HCT116 (cell line): Measurements from ENCODE around the gene TMCO5A. TPM values are rescaled to one million over a fixed set of nuclear protein-coding genes. Genes with fewer than 3 reads are reported as not detected.

Experiments
- total RNA-seq: library from RNA; stranded (reverse); gene quantifications from one replicate; pipeline ENCODE4 v1.2.1, GENCODE V29; 2021; ENCODE audit not compliant: unreplicated experiment
- TF ChIP-seq, protein P1 (sequence below): IDR thresholded peaks from 2 replicates; pipeline ENCODE4 v1.6.1; 2012

The TMCO5A gene
- total RNA-seq, 1 experiment from 2014 or later = not detected

DNA sequence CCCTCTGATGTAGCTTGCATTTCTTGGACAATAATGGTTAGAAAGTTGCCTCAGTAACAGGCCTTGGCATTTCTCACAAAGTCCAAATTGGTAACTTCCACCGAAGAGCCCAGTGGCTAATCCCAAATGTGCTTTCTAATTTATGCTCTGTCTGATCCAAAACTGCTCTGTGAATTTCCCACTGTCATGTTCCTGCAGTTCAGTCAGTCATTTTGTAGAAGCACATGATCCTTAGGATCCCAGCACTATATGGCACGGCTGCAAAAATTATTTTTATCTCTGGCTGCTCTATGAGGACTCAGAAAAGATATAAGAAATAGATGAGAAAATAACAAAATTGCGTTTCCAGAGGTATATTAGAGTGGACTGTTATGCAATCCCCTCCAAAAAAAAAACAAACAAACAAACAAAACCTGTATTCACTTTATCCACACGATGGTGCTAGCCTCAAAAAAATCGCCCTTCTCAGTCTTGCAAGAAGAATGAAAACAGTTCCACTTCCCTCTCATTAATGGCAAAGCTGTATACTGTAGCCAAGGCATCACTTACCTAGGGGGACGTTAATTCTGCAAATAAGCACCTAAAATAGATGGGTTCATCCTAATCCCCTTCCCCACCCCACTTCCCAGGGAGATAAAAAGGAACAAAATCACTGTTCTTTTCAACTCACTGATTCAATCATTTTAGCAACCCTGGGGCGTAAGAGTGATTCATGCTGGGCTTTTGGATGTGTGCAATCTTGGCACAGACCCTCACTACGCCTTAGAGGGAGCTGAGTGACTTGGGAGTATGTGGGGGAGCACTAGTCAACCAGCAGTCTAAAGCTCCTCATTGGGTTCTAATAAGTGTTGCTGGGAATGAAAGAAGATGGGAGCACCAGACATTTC, 61.3 kb downstream of the TMCO5A start (continued):
- TF ChIP-seq, protein P1, sequence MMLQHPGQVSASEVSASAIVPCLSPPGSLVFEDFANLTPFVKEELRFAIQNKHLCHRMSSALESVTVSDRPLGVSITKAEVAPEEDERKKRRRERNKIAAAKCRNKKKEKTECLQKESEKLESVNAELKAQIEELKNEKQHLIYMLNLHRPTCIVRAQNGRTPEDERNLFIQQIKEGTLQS = no peak
- TF ChIP-seq, all 23 proteins: peak for 3
